AG08396 (cell line): ENCODE results near the gene FRMD4A.
A peak's percentile ranks its signal among the peaks of the same experiment; 100 is the strongest.
"Not testable (repeated sequence)": the region's sequence is repeated elsewhere in the genome, so short reads cannot be mapped to it uniquely, and the experiment has no call there.

Experiments used
- DNase-seq: peaks from one replicate; pipeline ENCODE4 v3.0.0; 2012; ENCODE audit warnings: low spot score, mixed read lengths

The FRMD4A gene

DNA sequence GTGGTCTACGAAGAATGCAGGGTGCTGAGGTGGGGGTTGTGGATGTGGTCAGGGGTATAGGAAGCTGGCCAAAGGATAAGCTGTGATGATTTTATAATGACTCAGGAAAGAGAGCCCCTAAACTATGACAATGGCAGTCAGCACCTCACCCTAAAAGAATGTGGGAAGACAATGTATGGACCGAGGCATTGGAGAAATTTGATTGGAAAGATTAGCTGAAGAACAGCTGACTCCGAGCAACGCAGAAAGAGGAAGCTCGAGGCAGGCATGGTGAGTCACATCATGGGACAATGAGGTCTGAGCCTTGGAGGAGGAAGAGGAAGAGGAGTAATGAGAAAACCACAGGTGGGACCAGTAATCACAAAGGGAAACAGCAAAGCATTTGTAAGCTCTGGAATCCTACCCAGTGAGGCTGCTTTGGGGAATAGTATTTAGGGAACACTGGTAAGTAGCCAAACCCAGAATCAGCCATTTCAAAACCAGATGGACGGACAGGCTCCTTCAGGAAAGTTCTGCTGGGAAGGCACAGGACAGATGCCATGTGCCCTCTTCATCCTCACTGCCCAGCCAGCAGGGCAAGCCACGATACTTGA lies 448.5 kb downstream of the FRMD4A start:
- DNase-seq, result peak; percentile 66

DNA sequence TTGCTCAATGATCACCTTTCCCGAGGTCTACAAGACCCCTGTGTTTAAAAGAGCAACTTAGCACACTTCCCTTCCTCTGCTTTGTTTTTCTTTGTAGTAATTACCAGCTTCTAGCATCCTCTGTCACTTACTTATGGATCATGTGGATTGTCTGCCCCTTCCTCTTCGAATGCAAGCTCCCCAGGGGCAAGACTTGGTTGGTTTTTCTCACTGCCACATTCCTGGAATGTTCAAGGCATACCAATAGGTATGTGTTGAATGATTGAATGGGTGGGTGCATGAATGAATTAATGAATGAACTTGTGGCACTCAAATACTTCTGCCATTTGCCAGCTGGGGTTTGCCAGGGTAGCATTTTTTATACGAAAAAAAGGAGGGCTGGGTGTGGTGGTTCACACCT lies 450.0 kb downstream of the FRMD4A start:
- no peak for DNase-seq

DNA sequence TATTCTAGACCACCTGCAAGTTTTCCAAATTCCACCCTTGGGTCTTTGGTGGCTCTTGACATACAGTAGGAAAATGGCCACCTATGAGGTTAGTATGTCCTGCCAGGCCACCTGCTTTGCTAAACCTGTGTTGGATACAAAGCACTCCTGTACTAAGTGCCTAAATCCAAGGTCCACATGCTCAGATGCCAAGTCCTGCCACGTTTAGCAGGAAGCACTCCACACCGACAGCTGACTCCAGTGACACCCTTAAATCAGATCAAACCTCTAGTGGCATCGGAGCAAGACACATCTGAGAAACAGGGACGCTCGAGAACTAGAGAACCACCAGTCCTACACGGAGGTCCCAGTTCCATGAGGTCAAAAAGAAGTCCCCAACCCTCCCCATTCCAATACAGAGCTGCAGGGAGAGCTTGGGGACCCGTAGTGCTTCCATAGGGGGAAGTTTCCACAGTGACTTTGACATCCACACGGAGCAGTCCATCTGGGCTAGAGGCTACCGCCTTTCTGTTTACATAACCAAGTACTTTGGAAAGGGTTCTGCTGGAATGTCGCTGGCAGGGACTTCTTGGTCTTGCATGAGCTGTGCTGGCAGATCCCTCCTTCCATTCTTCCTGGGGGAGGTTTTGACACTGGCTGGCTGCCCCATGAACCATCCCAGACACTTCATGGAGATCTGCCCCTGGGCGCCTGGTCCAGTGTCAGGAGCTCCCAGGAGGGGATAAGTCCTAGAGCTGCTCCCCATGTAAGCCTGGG lies 453.4 kb downstream of the FRMD4A start:
- peak; percentile 55 for DNase-seq

DNA sequence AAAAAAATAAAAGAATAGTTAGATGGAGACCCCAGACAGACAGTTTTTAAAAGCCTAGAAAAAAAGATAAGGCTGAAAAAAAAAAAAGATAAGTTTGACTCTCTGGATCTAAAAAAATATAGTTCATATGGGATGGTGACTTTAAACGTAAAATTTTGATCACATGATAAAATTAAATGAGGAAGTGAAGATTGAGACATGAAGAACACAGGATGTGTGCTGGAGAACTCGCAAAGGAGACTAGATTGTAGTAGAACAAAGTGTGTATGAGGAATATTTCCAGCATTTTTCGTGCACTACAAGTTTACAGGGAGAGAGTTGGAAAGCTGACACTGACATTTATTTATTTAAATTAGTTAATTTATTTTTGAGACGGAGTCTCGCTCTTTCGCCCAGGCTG lies 457.5 kb downstream of the FRMD4A start:
- no peak for DNase-seq

GRCh38 chr10:13872411-13872810 lies 458.3 kb downstream of the FRMD4A start:
- DNase-seq, result no peak

GRCh38 chr10:13871776-13872175 lies 458.9 kb downstream of the FRMD4A start:
- no peak for DNase-seq

DNA sequence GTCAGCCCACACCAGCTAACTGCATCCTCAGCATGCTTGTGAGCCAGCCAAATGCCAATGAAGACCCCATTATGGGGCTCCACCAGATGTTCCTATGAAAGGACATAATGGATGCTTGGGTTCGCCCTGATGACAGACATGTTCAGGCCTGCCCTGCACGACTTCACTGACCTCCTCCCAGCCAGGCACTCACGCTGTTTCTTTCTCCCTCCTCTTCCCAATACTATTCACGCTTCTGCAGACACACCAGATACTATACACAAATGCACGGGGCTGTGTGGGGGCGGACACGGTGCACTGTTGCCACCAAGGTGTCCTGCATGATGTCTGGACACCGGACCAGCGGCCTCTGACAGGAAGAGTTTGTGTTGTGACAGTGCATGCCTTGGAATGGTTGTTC lies 459.7 kb downstream of the FRMD4A start:
- no peak for DNase-seq

GRCh38 chr10:13869295-13869664 lies 461.4 kb downstream of the FRMD4A start:
- DNase-seq, result no peak

DNA sequence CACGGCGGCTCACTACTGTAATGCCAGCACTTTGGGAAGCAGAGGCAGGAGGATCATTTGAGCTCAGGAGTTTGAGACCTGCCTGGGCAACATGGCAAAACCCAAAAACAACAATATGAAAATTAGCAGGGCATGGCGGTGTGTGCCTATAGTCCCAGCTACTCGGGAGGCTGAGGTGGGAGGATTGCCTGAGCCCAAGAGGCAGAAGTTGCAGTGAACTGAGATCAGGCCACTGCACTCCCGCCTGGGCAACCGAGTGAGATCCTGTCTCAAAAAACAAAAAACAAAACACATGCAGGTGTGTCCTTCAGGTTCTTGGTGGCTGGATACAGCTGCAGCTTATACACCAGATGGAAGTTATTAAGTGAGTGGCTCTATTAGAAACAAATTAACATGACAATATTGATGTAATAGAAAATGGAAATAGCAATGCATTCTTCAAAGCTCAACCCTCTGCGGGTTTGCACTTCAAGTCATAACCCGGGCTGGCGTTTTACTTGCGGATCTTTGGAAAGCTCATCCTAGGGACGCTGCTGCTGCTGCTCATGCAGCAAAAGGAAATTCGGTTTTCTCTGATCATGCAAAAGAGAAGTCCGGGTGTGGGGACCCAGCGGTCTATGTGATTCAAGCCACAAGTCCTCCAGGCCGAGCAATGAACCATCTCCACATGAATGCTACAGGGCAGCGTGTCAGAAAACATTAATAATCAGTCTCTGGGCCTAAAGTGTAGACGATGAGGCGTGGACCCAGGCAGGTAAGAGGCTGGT lies 462.0 kb downstream of the FRMD4A start:
- no peak for DNase-seq

GRCh38 chr10:13867822-13868221 lies 462.9 kb downstream of the FRMD4A start:
- no peak for DNase-seq

DNA sequence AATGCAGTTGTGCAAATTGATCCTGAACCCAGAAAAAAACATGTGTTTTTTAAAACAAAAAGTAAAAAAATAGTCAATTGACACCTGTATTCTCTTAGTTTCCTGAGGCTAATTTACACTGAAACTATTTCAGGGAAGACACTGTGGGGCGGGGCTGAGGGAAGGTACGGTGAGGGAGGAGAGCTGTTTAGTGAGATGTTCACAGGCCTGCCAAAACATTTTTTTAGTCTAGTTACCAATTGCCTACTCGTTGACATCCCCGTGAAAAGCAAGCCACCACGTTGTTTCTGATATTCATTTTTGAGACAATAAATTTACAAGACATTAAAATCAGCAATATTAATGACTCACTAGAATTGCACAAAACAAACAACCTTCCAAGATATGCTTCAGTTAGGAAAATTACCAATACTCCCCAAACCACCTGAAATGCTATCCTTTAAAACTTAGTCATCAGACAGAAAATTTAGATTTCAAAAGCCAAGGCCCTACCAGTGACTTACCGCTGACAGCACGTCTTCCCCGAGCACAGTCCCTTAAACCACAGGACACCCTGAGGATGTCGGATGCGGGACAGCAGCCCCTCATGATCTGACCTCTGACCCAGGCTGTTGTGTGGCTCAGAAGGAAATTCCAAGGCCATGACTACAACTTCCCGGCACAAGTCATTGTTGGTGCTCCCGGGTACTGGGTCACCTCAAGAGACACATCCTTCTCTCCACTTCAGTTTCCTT lies 464.8 kb downstream of the FRMD4A start:
- peak; percentile 54 for DNase-seq

GRCh38 chr10:13865220-13865619 lies 465.5 kb downstream of the FRMD4A start:
- not testable (repeated sequence) for DNase-seq

GRCh38 chr10:13862546-13863233 lies 468.0 kb downstream of the FRMD4A start:
- no peak for DNase-seq

- no peak for DNase-seq
These were observed 469.8 kb downstream of the FRMD4A start for GRCh38 chr10:13860886-13861285.

- DNase-seq, result no peak
These were observed 470.6 kb downstream of the FRMD4A start for GRCh38 chr10:13859979-13860654.

DNA sequence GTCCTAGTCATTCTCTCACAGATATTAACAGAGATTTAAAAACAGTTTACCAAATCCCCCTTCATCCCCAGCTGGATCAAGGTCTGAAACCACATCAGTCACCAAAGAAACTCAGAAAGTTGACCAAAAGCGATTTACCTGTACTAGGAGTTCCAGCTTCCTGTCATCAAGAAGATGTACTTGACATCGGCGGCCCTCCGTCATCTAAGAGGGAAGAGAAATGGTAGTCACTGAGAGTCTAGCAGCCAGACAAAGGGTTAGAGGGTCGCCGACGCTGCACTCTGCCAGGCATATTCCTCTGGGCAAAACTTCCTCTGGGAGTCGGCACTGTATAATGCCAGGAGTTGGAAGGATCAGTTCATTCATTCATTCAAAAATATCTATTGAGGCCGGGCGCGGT lies 472.0 kb downstream of the FRMD4A start:
- DNase-seq, result no peak

- no peak for DNase-seq
These were observed 473.3 kb downstream of the FRMD4A start for GRCh38 chr10:13857451-13857850.

DNA sequence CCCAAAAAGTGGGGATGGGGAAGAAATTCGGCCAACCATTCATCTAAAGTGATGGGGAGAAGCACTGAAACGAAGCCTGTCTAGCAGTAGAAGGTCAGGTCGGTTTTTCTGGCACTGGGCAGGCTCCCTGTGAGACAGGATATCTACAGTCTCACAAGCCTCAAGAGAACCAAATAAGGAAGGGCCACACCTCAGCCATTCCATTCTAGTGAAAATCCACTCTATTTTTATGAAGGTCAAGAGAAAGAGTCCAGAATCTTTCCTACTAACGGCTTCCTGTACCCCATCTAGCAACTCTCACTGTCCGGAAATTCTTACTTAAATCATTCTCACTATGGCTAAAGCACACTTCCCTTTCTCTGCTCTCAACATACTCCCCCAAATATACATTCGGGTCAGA lies 476.9 kb downstream of the FRMD4A start:
- DNase-seq, result no peak

DNA sequence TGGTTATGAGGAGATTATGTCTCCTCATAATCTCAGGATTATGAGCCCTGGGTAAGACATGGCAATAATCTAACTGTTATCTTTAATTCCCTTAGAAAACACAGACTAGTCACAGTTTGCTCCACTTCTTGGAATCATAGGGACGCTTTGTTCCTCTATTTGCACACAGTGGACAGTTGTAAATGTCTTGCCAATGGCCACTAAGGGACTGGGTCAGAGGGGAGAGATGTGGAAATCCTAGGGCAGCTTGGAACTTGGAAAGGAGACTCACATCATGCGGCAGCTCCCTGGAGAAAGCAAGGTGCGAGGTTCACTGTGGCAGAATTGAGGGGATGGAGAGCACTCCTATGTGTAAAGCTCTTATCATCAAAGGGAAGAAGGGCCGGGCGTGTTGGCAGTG lies 477.9 kb downstream of the FRMD4A start:
- DNase-seq, result no peak

DNA sequence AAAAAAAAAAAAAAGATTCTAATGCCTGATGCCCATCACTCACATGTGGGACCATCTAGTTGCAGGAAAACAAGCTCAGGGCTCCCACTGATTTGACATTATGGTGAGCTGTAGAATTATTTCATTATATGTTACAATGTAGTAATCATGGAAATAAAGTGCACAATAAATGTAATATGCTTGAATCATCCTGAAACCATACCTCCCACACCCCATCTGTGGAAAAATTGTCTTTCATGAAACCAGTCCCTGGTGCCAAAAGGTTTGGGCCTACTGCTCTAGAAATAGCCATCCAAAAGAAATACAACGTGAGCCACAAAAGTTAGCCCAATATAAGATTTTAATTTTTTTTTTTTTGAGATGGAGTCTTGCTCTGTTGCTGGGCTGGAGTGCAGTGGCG lies 478.8 kb downstream of the FRMD4A start:
- DNase-seq, result no peak
